ENCODE results near the gene ZNF207.

DNA sequence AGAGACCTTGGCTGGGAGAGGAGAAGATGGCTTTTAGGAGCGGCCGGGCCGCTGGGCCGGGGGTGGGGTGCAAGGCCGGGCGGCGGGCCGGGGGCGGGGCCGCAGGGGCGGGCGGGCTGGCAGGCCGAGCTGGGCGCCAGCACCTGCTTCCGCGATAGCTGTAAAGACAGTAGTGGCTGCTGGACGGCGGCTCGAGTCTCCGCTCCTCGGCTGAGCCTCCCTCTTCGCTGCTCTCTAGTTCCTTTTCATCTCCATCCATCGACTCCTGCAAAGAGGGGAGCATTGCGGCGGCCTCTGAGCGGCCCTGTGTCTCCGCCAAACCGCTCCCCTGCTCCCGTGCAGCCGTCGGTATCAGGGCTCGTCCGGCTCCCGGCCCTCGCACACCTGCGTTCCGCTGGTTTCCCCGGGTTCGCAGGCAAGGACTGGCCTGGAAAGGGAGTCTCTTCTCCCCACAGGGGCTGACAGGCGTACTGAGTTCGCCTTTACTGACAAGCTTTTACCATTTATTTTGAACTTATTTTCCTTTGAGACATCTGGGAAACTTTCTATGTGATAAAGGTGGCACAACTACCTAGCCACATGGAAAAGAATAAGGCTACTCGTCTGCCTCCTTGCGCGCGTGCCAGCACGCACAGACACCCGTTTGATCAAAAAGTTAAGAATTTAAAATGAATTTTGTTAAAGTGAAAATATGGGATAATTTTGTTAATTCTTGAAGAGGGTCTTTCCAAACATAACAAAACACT is 7.9 kb upstream of the ZNF207 start, which contains the start of gene C17orf75:
- TF ChIP-seq, protein P1, sequence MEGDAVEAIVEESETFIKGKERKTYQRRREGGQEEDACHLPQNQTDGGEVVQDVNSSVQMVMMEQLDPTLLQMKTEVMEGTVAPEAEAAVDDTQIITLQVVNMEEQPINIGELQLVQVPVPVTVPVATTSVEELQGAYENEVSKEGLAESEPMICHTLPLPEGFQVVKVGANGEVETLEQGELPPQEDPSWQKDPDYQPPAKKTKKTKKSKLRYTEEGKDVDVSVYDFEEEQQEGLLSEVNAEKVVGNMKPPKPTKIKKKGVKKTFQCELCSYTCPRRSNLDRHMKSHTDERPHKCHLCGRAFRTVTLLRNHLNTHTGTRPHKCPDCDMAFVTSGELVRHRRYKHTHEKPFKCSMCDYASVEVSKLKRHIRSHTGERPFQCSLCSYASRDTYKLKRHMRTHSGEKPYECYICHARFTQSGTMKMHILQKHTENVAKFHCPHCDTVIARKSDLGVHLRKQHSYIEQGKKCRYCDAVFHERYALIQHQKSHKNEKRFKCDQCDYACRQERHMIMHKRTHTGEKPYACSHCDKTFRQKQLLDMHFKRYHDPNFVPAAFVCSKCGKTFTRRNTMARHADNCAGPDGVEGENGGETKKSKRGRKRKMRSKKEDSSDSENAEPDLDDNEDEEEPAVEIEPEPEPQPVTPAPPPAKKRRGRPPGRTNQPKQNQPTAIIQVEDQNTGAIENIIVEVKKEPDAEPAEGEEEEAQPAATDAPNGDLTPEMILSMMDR (IDR thresholded peaks at IDR 0.05) = no peak
- TF ChIP-seq POLR2A (IDR thresholded peaks at IDR 0.05) (no peak), EP300 (IDR thresholded peaks at IDR 0.05) (no peak), POLR2AphosphoS5 (IDR thresholded peaks at IDR 0.05) (peak in 2 of 3 donors; percentile 58 to 71)

Measured in stomach (tissue), 4 donors.